ENCODE measurements around the gene MSL3B.
"Not testable (repeated sequence)": the region's sequence is repeated elsewhere in the genome, so short reads cannot be mapped to it uniquely, and the experiment has no call there.

The MSL3B gene

DNA sequence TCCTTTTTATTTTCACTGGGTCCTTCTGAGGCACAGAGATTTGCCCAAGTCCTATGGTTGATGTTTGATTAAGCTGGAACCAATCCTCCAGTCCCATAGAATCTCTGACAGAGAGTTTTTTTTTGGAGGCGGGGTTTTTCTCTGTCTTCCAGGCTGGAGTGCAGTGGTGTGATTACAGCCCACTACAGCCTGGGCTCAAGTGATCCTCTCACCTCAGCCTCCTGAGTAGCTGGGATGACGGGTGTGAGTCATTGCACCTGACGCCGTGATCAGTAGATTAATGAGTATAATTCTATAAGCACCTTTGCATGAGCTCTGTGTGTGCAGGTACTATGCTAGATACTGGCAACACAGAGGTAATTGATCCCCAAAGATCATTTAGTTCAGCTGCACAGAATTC lies 33.7 kb upstream of the MSL3B start:
- no peak for DNase-seq (ENCODE audit: low spot score)
- in situ Hi-C loops (cut with MboI; ENCODE audit: low pct_unique_long_range_greater_than_20kb, low sequenced_read_pairs, unreplicated experiment) = no loop called here
- TF ChIP-seq, protein P1, sequence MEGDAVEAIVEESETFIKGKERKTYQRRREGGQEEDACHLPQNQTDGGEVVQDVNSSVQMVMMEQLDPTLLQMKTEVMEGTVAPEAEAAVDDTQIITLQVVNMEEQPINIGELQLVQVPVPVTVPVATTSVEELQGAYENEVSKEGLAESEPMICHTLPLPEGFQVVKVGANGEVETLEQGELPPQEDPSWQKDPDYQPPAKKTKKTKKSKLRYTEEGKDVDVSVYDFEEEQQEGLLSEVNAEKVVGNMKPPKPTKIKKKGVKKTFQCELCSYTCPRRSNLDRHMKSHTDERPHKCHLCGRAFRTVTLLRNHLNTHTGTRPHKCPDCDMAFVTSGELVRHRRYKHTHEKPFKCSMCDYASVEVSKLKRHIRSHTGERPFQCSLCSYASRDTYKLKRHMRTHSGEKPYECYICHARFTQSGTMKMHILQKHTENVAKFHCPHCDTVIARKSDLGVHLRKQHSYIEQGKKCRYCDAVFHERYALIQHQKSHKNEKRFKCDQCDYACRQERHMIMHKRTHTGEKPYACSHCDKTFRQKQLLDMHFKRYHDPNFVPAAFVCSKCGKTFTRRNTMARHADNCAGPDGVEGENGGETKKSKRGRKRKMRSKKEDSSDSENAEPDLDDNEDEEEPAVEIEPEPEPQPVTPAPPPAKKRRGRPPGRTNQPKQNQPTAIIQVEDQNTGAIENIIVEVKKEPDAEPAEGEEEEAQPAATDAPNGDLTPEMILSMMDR (IDR thresholded peaks at IDR 0.05; ENCODE audit: extremely low read depth, insufficient read depth, missing control alignments) = no peak

- in situ Hi-C loops (cut with MboI; ENCODE audit: low pct_unique_long_range_greater_than_20kb, low sequenced_read_pairs, unreplicated experiment) = no loop called here
- no peak for DNase-seq (ENCODE audit: low spot score)
- TF ChIP-seq, protein P1 (IDR thresholded peaks at IDR 0.05; ENCODE audit: extremely low read depth, insufficient read depth, missing control alignments) = no peak
Observed at GRCh38 chr2:233901367-233901766, 33.2 kb upstream of the MSL3B start.

DNA sequence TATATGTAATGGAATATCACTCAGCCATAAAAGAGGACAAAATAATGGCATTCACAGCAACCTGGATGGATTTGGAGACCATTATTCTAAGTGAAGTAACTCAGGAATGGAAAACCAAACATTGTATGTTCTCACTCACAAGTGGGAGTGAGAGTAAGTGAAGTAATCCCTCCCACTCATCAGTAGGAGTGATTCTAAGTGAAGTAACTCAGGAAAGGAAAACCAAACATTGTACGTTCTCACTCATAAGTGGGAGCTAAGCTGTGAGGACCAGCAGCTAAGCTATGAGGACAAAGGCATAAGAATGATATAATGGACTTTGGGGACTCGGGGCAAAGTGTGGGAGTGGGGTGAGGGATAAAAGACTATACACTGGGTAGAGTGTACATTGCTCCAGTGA lies 28.1 kb upstream of the MSL3B start:
- DNase-seq (ENCODE audit: low spot score); in situ Hi-C loops (cut with MboI; ENCODE audit: low pct_unique_long_range_greater_than_20kb, low sequenced_read_pairs, unreplicated experiment): not testable (repeated sequence)

- in situ Hi-C loops (cut with MboI; ENCODE audit: low pct_unique_long_range_greater_than_20kb, low sequenced_read_pairs, unreplicated experiment) = no loop called here
- DNase-seq (ENCODE audit: low spot score) = no peak
Observed at GRCh38 chr2:233892793-233893192, 24.6 kb upstream of the MSL3B start.

GRCh38 chr2:233882353-233882752 lies 14.2 kb upstream of the MSL3B start:
- in situ Hi-C loops (cut with MboI; ENCODE audit: low pct_unique_long_range_greater_than_20kb, low sequenced_read_pairs, unreplicated experiment) = no loop called here
- TF ChIP-seq, protein P1 (IDR thresholded peaks at IDR 0.05; ENCODE audit: extremely low read depth, insufficient read depth, missing control alignments) = no peak
- DNase-seq (ENCODE audit: low spot score) = no peak

More at GRCh38 chr2:233892793-233893192, 24.6 kb upstream of the MSL3B start:
- TF ChIP-seq, protein P1 (IDR thresholded peaks at IDR 0.05; ENCODE audit: extremely low read depth, insufficient read depth, missing control alignments) = no peak

- in situ Hi-C loops (cut with MboI; ENCODE audit: low pct_unique_long_range_greater_than_20kb, low sequenced_read_pairs, unreplicated experiment); DNase-seq (ENCODE audit: low spot score): not testable (repeated sequence)
Observed at GRCh38 chr2:233872125-233872524, 3.9 kb upstream of the MSL3B start.

GRCh38 chr2:233871432-233871831 lies 3.2 kb upstream of the MSL3B start:
- no peak for DNase-seq (ENCODE audit: low spot score)
- TF ChIP-seq, protein P1 (IDR thresholded peaks at IDR 0.05; ENCODE audit: extremely low read depth, insufficient read depth, missing control alignments) = no peak
- in situ Hi-C loops (cut with MboI; ENCODE audit: low pct_unique_long_range_greater_than_20kb, low sequenced_read_pairs, unreplicated experiment) = no loop called here

DNA sequence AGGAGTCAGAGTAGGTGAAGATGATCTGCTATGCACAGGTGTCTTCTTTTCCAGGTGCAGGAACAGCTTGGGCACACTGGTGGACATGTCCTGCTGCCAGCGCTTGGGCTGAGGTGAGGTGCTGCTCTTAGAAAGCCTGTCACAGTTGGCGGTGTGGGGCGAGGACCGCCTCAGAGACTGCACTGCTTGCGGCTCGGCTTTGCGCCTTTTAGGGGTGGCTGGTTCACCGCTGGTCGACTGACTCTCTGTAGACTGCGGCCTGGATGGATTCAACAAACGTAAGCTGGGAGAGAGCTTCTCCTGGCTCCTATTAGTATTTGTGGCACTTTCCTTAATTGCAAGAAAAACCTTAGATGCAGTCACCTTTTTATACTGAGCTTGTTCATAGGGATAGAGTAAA lies 1.7 kb downstream of the MSL3B start:
- DNase-seq (ENCODE audit: low spot score) = no peak
- in situ Hi-C loops (cut with MboI; ENCODE audit: low pct_unique_long_range_greater_than_20kb, low sequenced_read_pairs, unreplicated experiment) = no loop called here
- TF ChIP-seq, protein P1 (IDR thresholded peaks at IDR 0.05; ENCODE audit: extremely low read depth, insufficient read depth, missing control alignments) = no peak

Data from GM13977 (cell line).